GM23248 (cell line): ENCODE data around the gene ARAP2. TPM values are rescaled to one million over a fixed set of nuclear protein-coding genes. Genes with fewer than 3 reads are reported as not detected.

Experiments
- DNase-seq: peaks from one replicate; pipeline ENCODE4 v3.0.0-alpha.2; 2015
- H2AFZ ChIP-seq: fragments of 200-600 bp; sonication (generic); 2 replicates; pipeline ENCODE4 v1.6.1; 2016; ENCODE audit warnings: antibody characterized with exemption
- H3F3A ChIP-seq: fragments of 200-600 bp; sonication (generic); 2 replicates; pipeline ENCODE4 v1.6.1; 2016; ENCODE audit warnings: mild to moderate bottlenecking, antibody characterized with exemption, mixed run types; ENCODE audit not compliant: insufficient read depth
- H3K27ac ChIP-seq: fragments of 200-600 bp; sonication (generic); 2 replicates; pipeline ENCODE4 v1.5.1; 2016; ENCODE audit warnings: mild to moderate bottlenecking
- H3K27me3 ChIP-seq: fragments of 200-600 bp; sonication (generic); replicated peaks from 2 replicates; pipeline ENCODE4 v1.6.1; 2016; ENCODE audit warnings: mild to moderate bottlenecking; ENCODE audit not compliant: insufficient read depth
- H3K36me3 ChIP-seq: fragments of 200-600 bp; sonication (generic); 2 replicates; pipeline ENCODE4 v1.6.1; 2016; ENCODE audit warnings: low read depth, mild to moderate bottlenecking
- H3K4me1 ChIP-seq: fragments of 200-600 bp; sonication (generic); 2 replicates; pipeline ENCODE4 v1.6.1; 2016; ENCODE audit warnings: mild to moderate bottlenecking; ENCODE audit not compliant: insufficient read depth
- H3K4me2 ChIP-seq: fragments of 200-600 bp; sonication (generic); one replicate; pipeline ENCODE4 v1.6.1; 2016; ENCODE audit warnings: mild to moderate bottlenecking; ENCODE audit not compliant: unreplicated experiment
- H3K4me3 ChIP-seq: fragments of 200-600 bp; sonication (generic); 2 replicates; pipeline ENCODE4 v1.5.1; 2016; ENCODE audit warnings: mild to moderate bottlenecking
- H3K79me2 ChIP-seq: fragments of 200-600 bp; sonication (generic); 2 replicates; pipeline ENCODE4 v1.6.1; 2016; ENCODE audit warnings: mild to moderate bottlenecking; ENCODE audit not compliant: insufficient read depth
- H3K9ac ChIP-seq: fragments of 200-600 bp; sonication (generic); 2 replicates; pipeline ENCODE4 v1.6.1; 2016; ENCODE audit warnings: mild to moderate bottlenecking
- H3K9me2 ChIP-seq: fragments of 200-600 bp; sonication (generic); 2 replicates; pipeline ENCODE4 v1.6.1; 2016; ENCODE audit warnings: mixed run types, mild to moderate bottlenecking, moderate library complexity; ENCODE audit not compliant: insufficient read depth
- H3K9me3 ChIP-seq: fragments of 200-600 bp; sonication (generic); one replicate; pipeline ENCODE4 v1.6.1; 2017; ENCODE audit warnings: low read depth
- H4K20me1 ChIP-seq: fragments of 200-600 bp; sonication (generic); 2 replicates; pipeline ENCODE4 v1.6.0; 2016; ENCODE audit not compliant: insufficient read depth
- EZH2 ChIP-seq: fragments of 200-600 bp; sonication (generic); IDR thresholded peaks from 2 replicates; pipeline ENCODE4 v1.6.1; 2018; ENCODE audit warnings: antibody characterized with exemption, mild to moderate bottlenecking; ENCODE audit not compliant: insufficient read depth, poor library complexity, severe bottlenecking
- EZH2phosphoT487 ChIP-seq: fragments of 200-600 bp; sonication (generic); IDR thresholded peaks from 2 replicates; pipeline ENCODE4 v1.6.1; 2018; ENCODE audit warnings: antibody characterized with exemption, moderate library complexity, mild to moderate bottlenecking, low read depth; ENCODE audit not compliant: insufficient read depth
- WGBS, 2 experiments: methylation state at CpG; one replicate each; pipeline ENCODE4 v1.1.6; 2015 to 2017; ENCODE audit warnings: low lambda C conversion rate in 2 of 2, low coverage in 1 of 2; ENCODE audit errors: missing lambda C conversion rate in 2 of 2; 5-methylcytosine and 5-hydroxymethylcytosine counted together
- in situ Hi-C: fragments of 300-500 bp; cut with MboI; formaldehyde crosslinking; loops from 2 replicates; pipeline ENCODE4 v1.15.0; 2020
- polyA plus RNA-seq: library from polyadenylated mRNA; unstranded; fragments of >200 nt; fragmentation: Nextera tagmentation; extraction: Ambion mirVana; gene quantifications from 2 replicates; pipeline ENCODE4 v1.2.1, GENCODE V29; 2016
- total RNA-seq: library from RNA; depleted of rRNA; stranded (reverse); fragments of >200 nt; shearing (Covaris generic); gene quantifications from 2 replicates; pipeline ENCODE4 v1.2.3, GENCODE V29; 2014

The ARAP2 gene
- total and polyA plus RNA-seq, 2 experiments from 2014 or later = not detected

GRCh38 chr4:36081185-36081584, 163.1 kb downstream of the ARAP2 start:
- no peaks in the 10 kb centered on the region for H3K27me3 ChIP-seq
- no peak overlapping the region for H3K4me3 ChIP-seq
- no peak for DNase-seq
- no peaks in the 10 kb centered on the region for H3F3A ChIP-seq
- no peaks in the 10 kb centered on the region for H3K36me3 ChIP-seq
- H3K9me2 ChIP-seq = no peaks in the 10 kb centered on the region
- 25 to 33% methylated on average over 3 of the region's 3 CpGs for WGBS, 2 experiments
- no peak overlapping the region for H3K4me2 ChIP-seq
- H3K4me1 ChIP-seq = no peaks in the 10 kb centered on the region
- H3K9me3 ChIP-seq = no peaks in the 10 kb centered on the region
- in situ Hi-C loops = no loop called here
- no peak overlapping the region for H3K9ac ChIP-seq
- no peak overlapping the region for H3K27ac ChIP-seq
- no peak overlapping the region for H2AFZ ChIP-seq
- TF ChIP-seq EZH2phosphoT487 = no peak
- TF ChIP-seq EZH2 = no peak
- H3K79me2 ChIP-seq = no peaks in the 10 kb centered on the region
- H4K20me1 ChIP-seq = no peaks in the 10 kb centered on the region

DNA sequence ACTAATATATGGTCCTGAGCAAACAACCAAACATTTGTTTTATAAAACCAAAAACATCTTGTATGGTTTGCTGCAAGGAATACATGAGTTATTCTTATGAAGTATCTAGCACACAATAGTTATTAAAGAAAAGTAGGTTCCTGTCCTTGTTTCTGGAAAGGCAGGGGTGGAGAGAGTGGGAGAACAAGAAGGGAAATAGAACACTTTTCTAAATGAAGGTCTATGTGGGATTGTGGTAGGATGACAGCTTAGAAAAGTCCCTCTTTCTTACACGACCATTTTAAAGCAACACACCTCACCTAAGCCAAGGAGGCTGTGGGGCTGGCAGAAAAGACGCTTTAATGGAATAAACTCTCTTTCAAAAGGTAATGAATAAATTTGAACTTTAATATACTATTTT, 164.6 kb downstream of the ARAP2 start:
- DNase-seq = no peak

GRCh38 chr4:36078319-36078718, 166.0 kb downstream of the ARAP2 start:
- Histone ChIP-seq H3K9ac (no peak overlapping the region), H2AFZ (no peak overlapping the region), H3K27me3 (no peaks in the 10 kb centered on the region), H4K20me1 (no peaks in the 10 kb centered on the region), H3K27ac (no peak overlapping the region), H3F3A (no peaks in the 10 kb centered on the region), H3K36me3 (no peaks in the 10 kb centered on the region), H3K9me2 (no peaks in the 10 kb centered on the region), H3K4me3 (no peak overlapping the region), H3K9me3 (no peaks in the 10 kb centered on the region), H3K79me2 (no peaks in the 10 kb centered on the region), H3K4me1 (no peaks in the 10 kb centered on the region), H3K4me2 (no peak overlapping the region)
- in situ Hi-C loops = no loop called here
- 61 to 65% methylated on average over 4 of the region's 4 CpGs for WGBS, 2 experiments
- no peak for DNase-seq
- TF ChIP-seq EZH2 = no peak
- TF ChIP-seq EZH2phosphoT487 = no peak

More for the DNA sequence above, 164.6 kb downstream of the ARAP2 start:
- in situ Hi-C loops = no loop called here
- Histone ChIP-seq H3K9me2 (no peaks in the 10 kb centered on the region), H4K20me1 (no peaks in the 10 kb centered on the region), H3F3A (no peaks in the 10 kb centered on the region), H3K4me2 (no peak overlapping the region), H3K9ac (no peak overlapping the region), H3K27ac (no peak overlapping the region), H3K27me3 (no peaks in the 10 kb centered on the region), H2AFZ (no peak overlapping the region), H3K9me3 (no peaks in the 10 kb centered on the region), H3K4me1 (no peaks in the 10 kb centered on the region), H3K36me3 (no peaks in the 10 kb centered on the region), H3K4me3 (no peak overlapping the region), H3K79me2 (no peaks in the 10 kb centered on the region)
- TF ChIP-seq EZH2phosphoT487 = no peak
- WGBS, 2 experiments = 35 to 42% methylated on average over 2 of the region's 2 CpGs

DNA sequence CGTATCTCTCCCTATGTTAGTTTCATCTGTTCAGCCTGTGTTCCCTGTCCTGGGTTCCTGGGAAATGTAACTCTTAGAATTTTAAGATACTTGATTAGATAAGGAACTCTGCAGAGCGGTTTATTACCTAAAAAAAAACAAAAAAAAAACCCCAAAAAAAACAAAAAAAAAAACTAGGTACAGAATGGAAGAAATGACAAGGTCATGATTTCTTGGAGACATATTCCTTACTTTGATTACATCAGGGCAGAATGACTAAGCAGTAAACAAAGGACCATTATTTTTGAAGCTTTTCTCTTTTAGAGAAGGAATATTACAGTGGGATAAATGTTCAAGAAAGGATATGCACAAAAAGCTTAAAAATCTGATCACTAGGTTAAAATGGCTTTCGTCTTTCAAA, 171.8 kb downstream of the ARAP2 start:
- H3F3A ChIP-seq = no peaks in the 10 kb centered on the region
- in situ Hi-C loops = no loop called here
- H3K4me3 ChIP-seq = no peak overlapping the region
- no peaks in the 10 kb centered on the region for H3K27me3 ChIP-seq
- WGBS, 2 experiments = 27% methylated on average over 3 of the region's 3 CpGs
- no peak overlapping the region for H2AFZ ChIP-seq
- no peak overlapping the region for H3K9ac ChIP-seq
- no peaks in the 10 kb centered on the region for H3K4me1 ChIP-seq
- H3K36me3 ChIP-seq = no peaks in the 10 kb centered on the region
- H3K27ac ChIP-seq = no peak overlapping the region
- H3K79me2 ChIP-seq = no peaks in the 10 kb centered on the region
- H3K9me2 ChIP-seq = no peaks in the 10 kb centered on the region
- H4K20me1 ChIP-seq = no peaks in the 10 kb centered on the region
- no peaks in the 10 kb centered on the region for H3K9me3 ChIP-seq
- no peak for TF ChIP-seq EZH2
- no peak for TF ChIP-seq EZH2phosphoT487
- no peak overlapping the region for H3K4me2 ChIP-seq
- no peak for DNase-seq

GRCh38 chr4:36067116-36067515, 177.2 kb downstream of the ARAP2 start:
- no peak overlapping the region for H3K4me2 ChIP-seq
- H3K4me3 ChIP-seq = no peak overlapping the region
- no peaks in the 10 kb centered on the region for H3K9me3 ChIP-seq
- H2AFZ ChIP-seq = no peak overlapping the region
- no peak overlapping the region for H3K9ac ChIP-seq
- no peaks in the 10 kb centered on the region for H3K36me3 ChIP-seq
- no peaks in the 10 kb centered on the region for H3K79me2 ChIP-seq
- H3F3A ChIP-seq = no peaks in the 10 kb centered on the region
- no peak for TF ChIP-seq EZH2phosphoT487
- no peak for TF ChIP-seq EZH2
- H4K20me1 ChIP-seq = no peaks in the 10 kb centered on the region
- WGBS, 2 experiments = 6 to 17% methylated on average over 2 of the region's 2 CpGs
- H3K27me3 ChIP-seq = no peaks in the 10 kb centered on the region
- no peaks in the 10 kb centered on the region for H3K9me2 ChIP-seq
- in situ Hi-C loops = no loop called here
- DNase-seq = no peak
- no peaks in the 10 kb centered on the region for H3K4me1 ChIP-seq
- H3K27ac ChIP-seq = no peak overlapping the region
